ENCODE results near the gene TERT. TPM values are rescaled to one million over a fixed set of nuclear protein-coding genes. Genes with fewer than 3 reads are reported as not detected.

TERT gene
- total and polyA plus RNA-seq, 2 of the 8 experiments (the other 6 are each of a cell fraction or from before 2014, with no cell fraction given) = 13.1 to 23.1 TPM

DNA sequence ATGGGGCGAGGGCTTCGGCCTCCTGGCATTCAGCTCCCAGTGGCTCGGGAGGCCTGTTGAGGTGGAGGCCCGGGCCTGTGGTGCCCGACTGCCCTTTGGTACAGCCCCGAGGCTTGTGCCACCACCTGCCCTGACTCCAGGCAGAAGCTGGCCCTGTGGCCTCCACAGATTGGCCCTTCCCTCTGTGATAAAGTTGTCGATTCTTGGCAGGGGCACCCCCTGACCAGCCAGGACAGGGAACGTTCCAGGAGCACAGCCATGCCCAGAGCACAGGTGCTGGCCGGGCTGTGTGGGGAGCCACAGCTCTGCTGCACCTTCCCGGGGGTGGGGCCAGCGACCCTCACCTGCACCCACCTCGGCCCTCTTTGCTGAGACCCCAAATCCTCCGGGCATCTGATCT lies 37.0 kb downstream of the TERT start:
- Histone ChIP-seq H2BK15ac (ENCODE audit: low read length) (no peak overlapping the region), H3K4ac (replicated peaks; ENCODE audit: insufficient read length, low read depth, low read length) (no peak overlapping the region), H3K14ac (ENCODE audit: insufficient read length) (no peak overlapping the region), H3K36me3 (ENCODE audit: control insufficient read depth in 2 of 4, insufficient read depth in 4 of 4, low read length in 3 of 4) (peaks cover 0 to 21% (median 4%) of the 10 kb centered on the region in 4 experiments; a peak in 6 of 8 replicates), H3K23me2 (ENCODE audit: low read depth, low read length) (no peaks in the 10 kb centered on the region), H2BK20ac (ENCODE audit: low read length) (no peak overlapping the region), H3K4me2 (ENCODE audit: insufficient read depth in 1 of 2, low read depth in 2 of 2, low read length in 2 of 2) (no peak overlapping the region), H4K20me1 (replicated peaks in 1 of 2; ENCODE audit: control insufficient read depth in 1 of 2, insufficient read depth in 2 of 2, low read length in 2 of 2) (peaks cover 0 to 11% of the 10 kb centered on the region in 2 experiments), H3K56ac (replicated peaks; ENCODE audit: insufficient read length, low read depth, low read length) (no peak overlapping the region), H2BK120ac (replicated peaks; ENCODE audit: low read depth, low read length) (no peak overlapping the region), H3K18ac (ENCODE audit: extremely low read depth, low read length) (no peak overlapping the region), H3K4me3 (ENCODE audit: extremely low read depth in 1 of 4, insufficient read depth in 2 of 4, low read depth in 3 of 4, low read length in 4 of 4) (no peak overlapping the region), H3K79me2 (ENCODE audit: control insufficient read depth in 1 of 2, insufficient read depth in 2 of 2, low read length in 2 of 2) (no peaks in the 10 kb centered on the region), H3K4me1 (replicated peaks in 1 of 4; ENCODE audit: control insufficient read depth in 3 of 4, insufficient read depth in 4 of 4, low read length in 3 of 4) (no peaks in the 10 kb centered on the region; a peak in 1 of 7 replicates), H3K23ac (ENCODE audit: insufficient read length) (no peak overlapping the region), H4K8ac (ENCODE audit: extremely low read depth, insufficient read depth, low read length) (no peak overlapping the region), H3K9me3 (ENCODE audit: insufficient read depth in 2 of 2, low read depth in 1 of 2, low read length in 1 of 2) (peaks cover 19 to 27% of the 10 kb centered on the region in 2 experiments), H4K5ac (ENCODE audit: insufficient read length, low read depth, low read length) (no peak overlapping the region), H2BK12ac (ENCODE audit: low read depth, low read length) (no peak overlapping the region), H3K27me3 (replicated peaks in 1 of 4; ENCODE audit: control insufficient read depth in 3 of 4, extremely low read depth in 1 of 4, insufficient read depth in 3 of 4, low read length in 3 of 4) (no peaks in the 10 kb centered on the region), H2AFZ (ENCODE audit: low read length) (no peak overlapping the region), H3K9ac (replicated peaks in 1 of 4; ENCODE audit: extremely low read depth in 1 of 4, low read depth in 3 of 4, low read length in 3 of 4) (no peak overlapping the region), H2AK5ac (ENCODE audit: low read depth, low read length) (no peak overlapping the region), H4K91ac (replicated peaks; ENCODE audit: insufficient read length, low read length) (no peak overlapping the region), H3K27ac (ENCODE audit: low read depth, low read length) (no peak overlapping the region), H2BK5ac (ENCODE audit: low read depth, low read length) (no peak overlapping the region), H3K79me1 (ENCODE audit: low read depth, low read length) (no peaks in the 10 kb centered on the region)
- WGBS, 2 experiments (ENCODE audit: extremely low coverage in 1 of 2, insufficient coverage in 1 of 2, insufficient read length in 1 of 2, insufficient replicate concordance in 2 of 2, low coverage in 1 of 2, low lambda C conversion rate in 2 of 2, missing lambda C conversion rate in 1 of 2) = 89% methylated on average over 13 of the region's 13 CpGs; no CpG with 5 or more reads in 1 of the 2 experiments
- FAIRE-seq (no peak), DNase-seq (ENCODE audit: low read depth in 1 of 2, low spot score in 2 of 2) (no peak)
- POLR2A ChIA-PET (ENCODE audit: partially characterized antibody) = no interaction called here
- CTCF ChIA-PET (ENCODE audit: partially characterized antibody) = interaction anchor here (1.2 kb wide), 1 partner anchor 27 kb away, joined by 4 read pairs; no protein-coding TSS in a partner anchor
- no peak for TF ChIP-seq ASH2L (IDR thresholded peaks at IDR 0.05; ENCODE audit: low read length)
- no peak for TF ChIP-seq CTBP2 (IDR thresholded peaks at IDR 0.05; ENCODE audit: borderline replicate concordance, insufficient read depth, insufficient read length, low read length)
- no peak for TF ChIP-seq RFX5 (IDR thresholded peaks at IDR 0.05; ENCODE audit: borderline replicate concordance, low read depth, low read length)
- no peak for TF ChIP-seq EP300 (IDR thresholded peaks at IDR 0.05; ENCODE audit: borderline replicate concordance in 1 of 2, low read depth in 2 of 2, low read length in 2 of 2)
- TF ChIP-seq, protein P1, sequence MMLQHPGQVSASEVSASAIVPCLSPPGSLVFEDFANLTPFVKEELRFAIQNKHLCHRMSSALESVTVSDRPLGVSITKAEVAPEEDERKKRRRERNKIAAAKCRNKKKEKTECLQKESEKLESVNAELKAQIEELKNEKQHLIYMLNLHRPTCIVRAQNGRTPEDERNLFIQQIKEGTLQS (IDR thresholded peaks at IDR 0.05; ENCODE audit: insufficient read depth, low read depth, low read length) = no peak
- TF ChIP-seq BCL11A (IDR thresholded peaks at IDR 0.05; ENCODE audit: low read depth in 2 of 2, low read length in 2 of 2) = no peak
- TF ChIP-seq, protein P2, sequence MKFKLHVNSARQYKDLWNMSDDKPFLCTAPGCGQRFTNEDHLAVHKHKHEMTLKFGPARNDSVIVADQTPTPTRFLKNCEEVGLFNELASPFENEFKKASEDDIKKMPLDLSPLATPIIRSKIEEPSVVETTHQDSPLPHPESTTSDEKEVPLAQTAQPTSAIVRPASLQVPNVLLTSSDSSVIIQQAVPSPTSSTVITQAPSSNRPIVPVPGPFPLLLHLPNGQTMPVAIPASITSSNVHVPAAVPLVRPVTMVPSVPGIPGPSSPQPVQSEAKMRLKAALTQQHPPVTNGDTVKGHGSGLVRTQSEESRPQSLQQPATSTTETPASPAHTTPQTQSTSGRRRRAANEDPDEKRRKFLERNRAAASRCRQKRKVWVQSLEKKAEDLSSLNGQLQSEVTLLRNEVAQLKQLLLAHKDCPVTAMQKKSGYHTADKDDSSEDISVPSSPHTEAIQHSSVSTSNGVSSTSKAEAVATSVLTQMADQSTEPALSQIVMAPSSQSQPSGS (IDR thresholded peaks at IDR 0.05; ENCODE audit: low read length) = no peak
- no peak for TF ChIP-seq TAF1 (IDR thresholded peaks at IDR 0.05; ENCODE audit: low read depth, low read length)
- TF ChIP-seq SP2 (IDR thresholded peaks at IDR 0.05; ENCODE audit: low read length) = no peak
- TF ChIP-seq, protein P3, sequence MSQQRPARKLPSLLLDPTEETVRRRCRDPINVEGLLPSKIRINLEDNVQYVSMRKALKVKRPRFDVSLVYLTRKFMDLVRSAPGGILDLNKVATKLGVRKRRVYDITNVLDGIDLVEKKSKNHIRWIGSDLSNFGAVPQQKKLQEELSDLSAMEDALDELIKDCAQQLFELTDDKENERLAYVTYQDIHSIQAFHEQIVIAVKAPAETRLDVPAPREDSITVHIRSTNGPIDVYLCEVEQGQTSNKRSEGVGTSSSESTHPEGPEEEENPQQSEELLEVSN (IDR thresholded peaks at IDR 0.05) = no peak
- no peak for TF ChIP-seq KDM4A (IDR thresholded peaks at IDR 0.05; ENCODE audit: low read depth, low read length, severe bottlenecking)
